ENCODE results near the gene SPAG6.

DNA sequence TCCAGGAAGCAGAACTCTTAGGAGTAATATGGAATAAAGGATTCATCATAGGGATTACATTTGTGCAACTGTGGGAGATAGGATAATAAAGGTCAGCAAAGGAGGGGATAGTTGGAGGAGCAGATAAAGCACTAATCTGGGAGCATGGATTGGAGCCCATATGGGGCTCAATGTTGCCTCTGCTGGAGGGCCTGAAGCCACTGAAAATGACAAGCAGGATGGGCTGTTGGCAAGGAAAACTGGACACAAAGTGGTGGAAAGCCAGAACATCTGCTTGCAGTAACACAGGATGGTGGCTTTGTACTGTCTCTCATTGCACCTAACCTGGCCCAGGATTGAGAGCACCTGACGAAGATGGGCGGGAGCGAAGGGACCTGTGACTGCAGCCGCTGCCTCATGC is 44.1 kb upstream of the SPAG6 start:
- TF ChIP-seq, protein P1, sequence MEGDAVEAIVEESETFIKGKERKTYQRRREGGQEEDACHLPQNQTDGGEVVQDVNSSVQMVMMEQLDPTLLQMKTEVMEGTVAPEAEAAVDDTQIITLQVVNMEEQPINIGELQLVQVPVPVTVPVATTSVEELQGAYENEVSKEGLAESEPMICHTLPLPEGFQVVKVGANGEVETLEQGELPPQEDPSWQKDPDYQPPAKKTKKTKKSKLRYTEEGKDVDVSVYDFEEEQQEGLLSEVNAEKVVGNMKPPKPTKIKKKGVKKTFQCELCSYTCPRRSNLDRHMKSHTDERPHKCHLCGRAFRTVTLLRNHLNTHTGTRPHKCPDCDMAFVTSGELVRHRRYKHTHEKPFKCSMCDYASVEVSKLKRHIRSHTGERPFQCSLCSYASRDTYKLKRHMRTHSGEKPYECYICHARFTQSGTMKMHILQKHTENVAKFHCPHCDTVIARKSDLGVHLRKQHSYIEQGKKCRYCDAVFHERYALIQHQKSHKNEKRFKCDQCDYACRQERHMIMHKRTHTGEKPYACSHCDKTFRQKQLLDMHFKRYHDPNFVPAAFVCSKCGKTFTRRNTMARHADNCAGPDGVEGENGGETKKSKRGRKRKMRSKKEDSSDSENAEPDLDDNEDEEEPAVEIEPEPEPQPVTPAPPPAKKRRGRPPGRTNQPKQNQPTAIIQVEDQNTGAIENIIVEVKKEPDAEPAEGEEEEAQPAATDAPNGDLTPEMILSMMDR (conservative IDR thresholded peaks at IDR 0.05; ENCODE audit: low read depth, low read length) = no peak
- TF ChIP-seq FOS (IDR thresholded peaks at IDR 0.05; ENCODE audit: low read depth, low read length) (no peak), POLR2A (IDR thresholded peaks at IDR 0.05; ENCODE audit: low read depth, low read length) (no peak), MXI1 (IDR thresholded peaks at IDR 0.05; ENCODE audit: borderline replicate concordance, low read depth, low read length) (no peak), MAFK (IDR thresholded peaks at IDR 0.05; ENCODE audit: low read depth, low read length) (no peak), RAD21 (IDR thresholded peaks at IDR 0.05; ENCODE audit: low read length) (no peak), RCOR1 (IDR thresholded peaks at IDR 0.05; ENCODE audit: insufficient replicate concordance, low read length) (no peak), CEBPB (IDR thresholded peaks at IDR 0.05; ENCODE audit: low read depth, low read length) (no peak), SMC3 (IDR thresholded peaks at IDR 0.05; ENCODE audit: low read depth, low read length) (no peak), BHLHE40 (IDR thresholded peaks at IDR 0.05; ENCODE audit: low read depth, low read length) (no peak), RFX5 (IDR thresholded peaks at IDR 0.05; ENCODE audit: low read depth, low read length) (no peak)
- TF ChIP-seq, protein P2, sequence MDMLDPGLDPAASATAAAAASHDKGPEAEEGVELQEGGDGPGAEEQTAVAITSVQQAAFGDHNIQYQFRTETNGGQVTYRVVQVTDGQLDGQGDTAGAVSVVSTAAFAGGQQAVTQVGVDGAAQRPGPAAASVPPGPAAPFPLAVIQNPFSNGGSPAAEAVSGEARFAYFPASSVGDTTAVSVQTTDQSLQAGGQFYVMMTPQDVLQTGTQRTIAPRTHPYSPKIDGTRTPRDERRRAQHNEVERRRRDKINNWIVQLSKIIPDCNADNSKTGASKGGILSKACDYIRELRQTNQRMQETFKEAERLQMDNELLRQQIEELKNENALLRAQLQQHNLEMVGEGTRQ (IDR thresholded peaks at IDR 0.05; ENCODE audit: low read depth, low read length) = no peak
